HEK293 (cell line): ENCODE data around the gene PHACTR2.

Experiments used
- CTCF ChIA-PET: fragments of 350-600 bp; formaldehyde crosslinking; extraction: SDS; loops from one replicate; lab custom pipeline; 2021; ENCODE audit warnings: antibody characterized with exemption; lab: Yijun Ruan, JAX
- POLR2A ChIA-PET: fragments of 300-600 bp; formaldehyde crosslinking; extraction: SDS; loops from one replicate; lab custom pipeline; 2020; ENCODE audit warnings: antibody characterized with exemption, inconsistent platforms; lab: Yijun Ruan, JAX
- H3K27ac ChIP-seq: fragments of 200-500 bp; sonication (Bioruptor generic); 2 replicates; pipeline ENCODE4 v1.5.1; 2014; ENCODE audit warnings: low read depth, low read length, control low read depth, inconsistent platforms; ENCODE audit errors: extremely low read depth
- H3K36me3 ChIP-seq, 2 experiments: fragments of 200-500 bp in 1 of 2; sonication (Bioruptor generic) in 1 of 2; 1 replicate in 1 of 2; 2 replicates in 1 of 2; pipeline ENCODE4 v1.5.1; 2014 to 2017; ENCODE audit warnings: inconsistent platforms in 2 of 2, low read length in 2 of 2; ENCODE audit not compliant: control insufficient read depth in 2 of 2, insufficient read depth in 1 of 2
- H3K4me1 ChIP-seq: fragments of 200-500 bp; sonication (Bioruptor generic); 2 replicates; pipeline ENCODE4 v1.5.1; 2014; ENCODE audit warnings: mild to moderate bottlenecking, low read length, inconsistent platforms; ENCODE audit not compliant: control insufficient read depth, insufficient read depth
- H3K4me3 ChIP-seq: 2 replicates; pipeline ENCODE4 v1.5.1; 2011; ENCODE audit warnings: low read depth, mild to moderate bottlenecking, control low read depth, low read length, moderate library complexity
- H3K9me3 ChIP-seq: fragments of 200-500 bp; sonication (Bioruptor generic); 2 replicates; pipeline ENCODE4 v1.5.1; 2014; ENCODE audit warnings: low read depth, low read length, inconsistent platforms; ENCODE audit not compliant: control insufficient read depth, insufficient read depth
- GLIS1 ChIP-seq: fragments of 450-650 bp; formaldehyde crosslinking; IDR thresholded peaks from 2 replicates; pipeline ENCODE4 v1.5.1; 2016; ENCODE audit warnings: missing biosample characterization, missing genetic modification characterization
- HOXD13 ChIP-seq: sonication (generic); formaldehyde crosslinking; IDR thresholded peaks from 2 replicates; pipeline ENCODE4 v1.8.0; 2022; ENCODE audit warnings: missing genetic modification reagents, borderline replicate concordance
- KLF8 ChIP-seq: fragments of 450-650 bp; formaldehyde crosslinking; IDR thresholded peaks from 2 replicates; pipeline ENCODE4 v1.5.1; 2016; ENCODE audit warnings: missing biosample characterization, missing genetic modification characterization
- OVOL3 ChIP-seq: fragments of 450-650 bp; formaldehyde crosslinking; IDR thresholded peaks from 2 replicates; pipeline ENCODE4 v1.5.1; 2016; ENCODE audit warnings: missing biosample characterization, missing genetic modification characterization
- SCRT2 ChIP-seq: fragments of 450-650 bp; formaldehyde crosslinking; IDR thresholded peaks from 2 replicates; pipeline ENCODE4 v1.5.1; 2016; ENCODE audit warnings: missing biosample characterization, missing genetic modification characterization
- TRIM28 ChIP-seq: IDR thresholded peaks from 2 replicates; pipeline ENCODE4 v1.6.1; 2011; ENCODE audit warnings: low read length, control low read depth, borderline replicate concordance
- WT1 ChIP-seq: fragments of 450-650 bp; formaldehyde crosslinking; IDR thresholded peaks from 2 replicates; pipeline ENCODE4 v1.5.1; 2016; ENCODE audit warnings: missing biosample characterization, missing genetic modification characterization
- ZNF157 ChIP-seq: fragments of 450-650 bp; formaldehyde crosslinking; IDR thresholded peaks from 2 replicates; pipeline ENCODE4 v1.5.1; 2016; ENCODE audit warnings: missing biosample characterization, missing genetic modification characterization
- ZNF211 ChIP-seq: fragments of 450-650 bp; formaldehyde crosslinking; IDR thresholded peaks from 2 replicates; pipeline ENCODE4 v1.5.1; 2016; ENCODE audit warnings: low read depth, missing biosample characterization, missing genetic modification characterization
- ZNF324 ChIP-seq: fragments of 450-650 bp; formaldehyde crosslinking; IDR thresholded peaks from 2 replicates; pipeline ENCODE4 v1.5.1; 2016; ENCODE audit warnings: missing biosample characterization, missing genetic modification characterization
- ZNF366 ChIP-seq: fragments of 450-650 bp; formaldehyde crosslinking; conservative IDR thresholded peaks from 2 replicates; pipeline ENCODE4 v1.5.1; 2016; ENCODE audit warnings: missing biosample characterization, missing genetic modification characterization
- ZNF37A ChIP-seq: fragments of 450-650 bp; IDR thresholded peaks from 2 replicates; pipeline ENCODE4 v1.5.1; 2018; ENCODE audit warnings: missing biosample characterization, missing genetic modification characterization
- ZNF416 ChIP-seq: fragments of 450-650 bp; formaldehyde crosslinking; IDR thresholded peaks from 2 replicates; pipeline ENCODE4 v1.5.1; 2016; ENCODE audit warnings: missing biosample characterization, missing genetic modification characterization
- ZNF501 ChIP-seq: fragments of 450-650 bp; formaldehyde crosslinking; IDR thresholded peaks from 2 replicates; pipeline ENCODE4 v1.5.1; 2016; ENCODE audit warnings: missing biosample characterization, missing genetic modification characterization
- ZNF521 ChIP-seq: fragments of 450-650 bp; formaldehyde crosslinking; IDR thresholded peaks from 2 replicates; pipeline ENCODE4 v1.5.1; 2017; ENCODE audit warnings: missing biosample characterization, mild to moderate bottlenecking, missing genetic modification characterization
- ZNF561 ChIP-seq: fragments of 450-650 bp; IDR thresholded peaks from 2 replicates; pipeline ENCODE4 v1.5.1; 2018; ENCODE audit warnings: missing biosample characterization, missing genetic modification characterization, borderline replicate concordance
- ZNF600 ChIP-seq: fragments of 450-650 bp; formaldehyde crosslinking; IDR thresholded peaks from 2 replicates; pipeline ENCODE4 v1.5.1; 2016; ENCODE audit warnings: missing biosample characterization, missing genetic modification characterization
- ZNF677 ChIP-seq: fragments of 450-650 bp; IDR thresholded peaks from 2 replicates; pipeline ENCODE4 v1.5.0; 2018; ENCODE audit warnings: missing biosample characterization, mild to moderate bottlenecking, missing genetic modification characterization, moderate library complexity
- ZNF701 ChIP-seq: fragments of 450-650 bp; formaldehyde crosslinking; IDR thresholded peaks from 2 replicates; pipeline ENCODE4 v1.5.1; 2016; ENCODE audit warnings: missing biosample characterization, missing genetic modification characterization
- ZNF791 ChIP-seq: fragments of 450-650 bp; formaldehyde crosslinking; IDR thresholded peaks from 2 replicates; pipeline ENCODE4 v1.5.1; 2016; ENCODE audit warnings: missing biosample characterization, missing genetic modification characterization
- ZSCAN16 ChIP-seq: fragments of 450-650 bp; formaldehyde crosslinking; IDR thresholded peaks from 2 replicates; pipeline ENCODE4 v1.5.1; 2016; ENCODE audit warnings: missing biosample characterization, missing genetic modification characterization
- TF ChIP-seq, protein P1 (sequence below): fragments of 450-650 bp; formaldehyde crosslinking; IDR thresholded peaks from 2 replicates; pipeline ENCODE4 v1.5.1; 2017; ENCODE audit warnings: missing biosample characterization, mild to moderate bottlenecking, missing genetic modification characterization, moderate library complexity
- TF ChIP-seq, protein P2 (sequence below): fragments of 450-650 bp; formaldehyde crosslinking; IDR thresholded peaks from 2 replicates; pipeline ENCODE4 v1.5.1; 2016; ENCODE audit warnings: missing biosample characterization, missing genetic modification characterization, low read depth
- TF ChIP-seq, protein P3 (sequence below): fragments of 450-650 bp; formaldehyde crosslinking; IDR thresholded peaks from 2 replicates; pipeline ENCODE4 v1.5.1; 2016; ENCODE audit warnings: missing biosample characterization, missing genetic modification characterization
- TF ChIP-seq, protein P4 (sequence below): fragments of 450-650 bp; formaldehyde crosslinking; IDR thresholded peaks from 2 replicates; pipeline ENCODE4 v1.5.1; 2016; ENCODE audit warnings: missing biosample characterization, missing genetic modification characterization
- TF ChIP-seq, protein P5 (sequence below): fragments of 450-650 bp; formaldehyde crosslinking; IDR thresholded peaks from 2 replicates; pipeline ENCODE4 v1.5.1; 2017; ENCODE audit warnings: missing biosample characterization, missing genetic modification characterization

The PHACTR2 gene

DNA sequence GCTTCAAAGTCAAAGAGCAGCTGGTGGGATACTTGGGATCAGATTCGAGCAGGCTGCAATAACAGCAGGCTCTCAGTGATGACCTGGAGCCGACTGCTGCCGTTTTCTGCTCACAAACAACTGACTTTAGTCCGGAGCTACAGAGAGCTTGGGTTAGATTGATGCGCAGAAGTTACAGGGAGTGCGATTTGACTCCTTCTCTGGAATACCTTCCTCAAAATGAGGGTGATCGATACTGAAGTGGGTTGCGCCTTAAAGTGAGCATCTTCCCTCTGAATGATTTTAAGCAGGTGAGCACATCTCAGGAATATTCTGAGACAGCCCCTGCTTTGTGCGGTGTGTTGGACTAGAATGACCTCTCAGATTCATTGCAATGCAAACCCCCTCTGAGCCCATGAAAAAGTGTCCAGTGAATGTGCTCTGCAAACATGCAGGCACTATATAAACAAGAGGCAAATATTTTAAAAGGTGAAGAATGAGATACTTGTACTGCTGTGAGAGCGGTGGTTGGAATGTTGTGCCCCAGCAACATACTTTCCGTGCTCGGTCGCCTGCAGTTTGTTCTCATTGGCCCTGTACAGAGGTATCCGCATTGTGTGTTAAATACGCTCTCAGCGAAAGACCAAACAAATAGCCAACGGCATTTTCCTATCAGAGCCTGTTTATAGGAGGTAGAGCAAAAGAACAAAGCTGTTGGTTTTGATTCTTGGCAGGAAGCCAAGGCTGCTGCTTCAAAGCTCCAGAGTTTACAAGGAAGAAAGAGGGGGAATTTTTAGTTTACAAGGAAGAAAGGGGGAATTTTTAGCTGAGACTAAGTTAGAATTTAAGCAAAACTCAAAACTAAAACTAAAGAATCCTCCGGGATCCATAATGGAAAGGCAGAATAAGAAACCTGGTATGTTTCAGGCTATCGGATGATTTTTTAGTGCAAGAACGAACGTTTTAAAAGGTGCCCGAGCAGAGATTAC, 67.7 kb downstream of the PHACTR2 start:
- peaks cover 17% of the 10 kb centered on the region for H3K4me1 ChIP-seq
- H3K36me3 ChIP-seq, result no peaks in the 10 kb centered on the region
- ChIA-PET POLR2A (interaction anchor here (0.8 to 2.2 kb wide), 4 partner anchors 10 to 137 kb away, joined by 3 to 10 read pairs (median 6); partner anchors contain the start of genes LTV1 and PHACTR2), CTCF (interaction anchor here (0.8 to 1.0 kb wide), 4 partner anchors 8 to 153 kb away, joined by 4 to 5 read pairs (median 4); no protein-coding TSS in a partner anchor)
- H3K27ac ChIP-seq, result peak overlapping the region; percentile 56
- H3K4me3 ChIP-seq, result peak overlapping the region; percentile 19
- no peaks in the 10 kb centered on the region for H3K9me3 ChIP-seq
- TF ChIP-seq ZSCAN16 (peak; percentile 92), ZNF37A (tag by site-specific recombination) (peak; percentile 83), HOXD13 (CRISPR knock-in tag) (0 out of 2 replicates have a peak, but pooled peaks have one; percentile 52), ZNF561 (tag by site-specific recombination) (peak; percentile 70; the same call in 1 of the 2 replicates), ZNF157 (tag by site-specific recombination) (no peak), ZNF701 (tag by site-specific recombination) (0 out of 2 replicates have a peak, but pooled peaks have one; percentile 36), ZNF416 (tag by site-specific recombination) (no peak), ZNF501 (tag by site-specific recombination) (0 out of 2 replicates have a peak, but pooled peaks have one; percentile 6), ZNF600 (tag by site-specific recombination) (peak; percentile 86), ZNF791 (tag by site-specific recombination) (no peak), ZNF211 (tag by site-specific recombination) (no peak), ZNF677 (no peak), GLIS1 (tag by site-specific recombination) (peak; percentile 52; the same call in 1 of the 2 replicates), TRIM28 (no peak; the same call in 1 of the 2 replicates), KLF8 (tag by site-specific recombination) (no peak), WT1 (tag by site-specific recombination) (no peak), SCRT2 (tag by site-specific recombination) (no peak), ZNF324 (tag by site-specific recombination) (no peak), OVOL3 (tag by site-specific recombination) (no peak), ZNF521 (tag by site-specific recombination) (no peak), ZNF366 (peak; percentile 27; the same call in 1 of the 2 replicates)
- TF ChIP-seq, protein P1, sequence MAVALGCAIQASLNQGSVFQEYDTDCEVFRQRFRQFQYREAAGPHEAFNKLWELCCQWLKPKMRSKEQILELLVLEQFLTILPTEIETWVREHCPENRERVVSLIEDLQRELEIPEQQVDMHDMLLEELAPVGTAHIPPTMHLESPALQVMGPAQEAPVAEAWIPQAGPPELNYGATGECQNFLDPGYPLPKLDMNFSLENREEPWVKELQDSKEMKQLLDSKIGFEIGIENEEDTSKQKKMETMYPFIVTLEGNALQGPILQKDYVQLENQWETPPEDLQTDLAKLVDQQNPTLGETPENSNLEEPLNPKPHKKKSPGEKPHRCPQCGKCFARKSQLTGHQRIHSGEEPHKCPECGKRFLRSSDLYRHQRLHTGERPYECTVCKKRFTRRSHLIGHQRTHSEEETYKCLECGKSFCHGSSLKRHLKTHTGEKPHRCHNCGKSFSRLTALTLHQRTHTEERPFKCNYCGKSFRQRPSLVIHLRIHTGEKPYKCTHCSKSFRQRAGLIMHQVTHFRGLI (tag by site-specific recombination), result no peak; the same call in 1 of the 2 replicates
- TF ChIP-seq, protein P2, sequence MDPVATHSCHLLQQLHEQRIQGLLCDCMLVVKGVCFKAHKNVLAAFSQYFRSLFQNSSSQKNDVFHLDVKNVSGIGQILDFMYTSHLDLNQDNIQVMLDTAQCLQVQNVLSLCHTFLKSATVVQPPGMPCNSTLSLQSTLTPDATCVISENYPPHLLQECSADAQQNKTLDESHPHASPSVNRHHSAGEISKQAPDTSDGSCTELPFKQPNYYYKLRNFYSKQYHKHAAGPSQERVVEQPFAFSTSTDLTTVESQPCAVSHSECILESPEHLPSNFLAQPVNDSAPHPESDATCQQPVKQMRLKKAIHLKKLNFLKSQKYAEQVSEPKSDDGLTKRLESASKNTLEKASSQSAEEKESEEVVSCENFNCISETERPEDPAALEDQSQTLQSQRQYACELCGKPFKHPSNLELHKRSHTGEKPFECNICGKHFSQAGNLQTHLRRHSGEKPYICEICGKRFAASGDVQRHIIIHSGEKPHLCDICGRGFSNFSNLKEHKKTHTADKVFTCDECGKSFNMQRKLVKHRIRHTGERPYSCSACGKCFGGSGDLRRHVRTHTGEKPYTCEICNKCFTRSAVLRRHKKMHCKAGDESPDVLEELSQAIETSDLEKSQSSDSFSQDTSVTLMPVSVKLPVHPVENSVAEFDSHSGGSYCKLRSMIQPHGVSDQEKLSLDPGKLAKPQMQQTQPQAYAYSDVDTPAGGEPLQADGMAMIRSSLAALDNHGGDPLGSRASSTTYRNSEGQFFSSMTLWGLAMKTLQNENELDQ (tag by site-specific recombination), result no peak
- TF ChIP-seq, protein P3, sequence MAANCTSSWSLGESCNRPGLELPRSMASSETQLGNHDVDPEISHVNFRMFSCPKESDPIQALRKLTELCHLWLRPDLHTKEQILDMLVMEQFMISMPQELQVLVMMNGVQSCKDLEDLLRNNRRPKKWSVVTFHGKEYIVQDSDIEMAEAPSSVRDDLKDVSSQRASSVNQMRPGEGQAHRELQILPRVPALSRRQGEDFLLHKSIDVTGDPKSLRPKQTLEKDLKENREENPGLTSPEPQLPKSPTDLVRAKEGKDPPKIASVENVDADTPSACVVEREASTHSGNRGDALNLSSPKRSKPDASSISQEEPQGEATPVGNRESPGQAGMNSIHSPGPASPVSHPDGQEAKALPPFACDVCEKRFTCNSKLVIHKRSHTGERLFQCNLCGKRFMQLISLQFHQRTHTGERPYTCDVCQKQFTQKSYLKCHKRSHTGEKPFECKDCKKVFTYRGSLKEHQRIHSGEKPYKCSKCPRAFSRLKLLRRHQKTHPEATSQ (tag by site-specific recombination), result no peak
- TF ChIP-seq, protein P4, sequence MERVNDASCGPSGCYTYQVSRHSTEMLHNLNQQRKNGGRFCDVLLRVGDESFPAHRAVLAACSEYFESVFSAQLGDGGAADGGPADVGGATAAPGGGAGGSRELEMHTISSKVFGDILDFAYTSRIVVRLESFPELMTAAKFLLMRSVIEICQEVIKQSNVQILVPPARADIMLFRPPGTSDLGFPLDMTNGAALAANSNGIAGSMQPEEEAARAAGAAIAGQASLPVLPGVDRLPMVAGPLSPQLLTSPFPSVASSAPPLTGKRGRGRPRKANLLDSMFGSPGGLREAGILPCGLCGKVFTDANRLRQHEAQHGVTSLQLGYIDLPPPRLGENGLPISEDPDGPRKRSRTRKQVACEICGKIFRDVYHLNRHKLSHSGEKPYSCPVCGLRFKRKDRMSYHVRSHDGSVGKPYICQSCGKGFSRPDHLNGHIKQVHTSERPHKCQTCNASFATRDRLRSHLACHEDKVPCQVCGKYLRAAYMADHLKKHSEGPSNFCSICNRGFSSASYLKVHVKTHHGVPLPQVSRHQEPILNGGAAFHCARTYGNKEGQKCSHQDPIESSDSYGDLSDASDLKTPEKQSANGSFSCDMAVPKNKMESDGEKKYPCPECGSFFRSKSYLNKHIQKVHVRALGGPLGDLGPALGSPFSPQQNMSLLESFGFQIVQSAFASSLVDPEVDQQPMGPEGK (tag by site-specific recombination), result no peak
- TF ChIP-seq, protein P5, sequence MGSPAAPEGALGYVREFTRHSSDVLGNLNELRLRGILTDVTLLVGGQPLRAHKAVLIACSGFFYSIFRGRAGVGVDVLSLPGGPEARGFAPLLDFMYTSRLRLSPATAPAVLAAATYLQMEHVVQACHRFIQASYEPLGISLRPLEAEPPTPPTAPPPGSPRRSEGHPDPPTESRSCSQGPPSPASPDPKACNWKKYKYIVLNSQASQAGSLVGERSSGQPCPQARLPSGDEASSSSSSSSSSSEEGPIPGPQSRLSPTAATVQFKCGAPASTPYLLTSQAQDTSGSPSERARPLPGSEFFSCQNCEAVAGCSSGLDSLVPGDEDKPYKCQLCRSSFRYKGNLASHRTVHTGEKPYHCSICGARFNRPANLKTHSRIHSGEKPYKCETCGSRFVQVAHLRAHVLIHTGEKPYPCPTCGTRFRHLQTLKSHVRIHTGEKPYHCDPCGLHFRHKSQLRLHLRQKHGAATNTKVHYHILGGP (tag by site-specific recombination), result 0 out of 2 replicates have a peak, but pooled peaks have one; percentile 38
